Gastroesophageal sphincter (tissue), 4 donors: ENCODE measurements around the gene DNAL4. TPM values are rescaled to one million over a fixed set of nuclear protein-coding genes. Genes with fewer than 3 reads are reported as not detected.

ENCODE experiments used
- ATAC-seq: fragments of 150-250 bp; one replicate; pipeline ENCODE4 v1.9.1; 2016; ENCODE audit warnings: mild to moderate bottlenecking, moderate library complexity
- H3K27ac ChIP-seq, 4 donors: fragments of 200-600 bp; sonication (generic) in 3 of 4; 1 replicate in 3 of 4; 2 replicates in 1 of 4; pipeline ENCODE4 v1.5.1; 2016 to 2019
- H3K27me3 ChIP-seq: fragments of 200-600 bp; sonication (generic); one replicate; pipeline ENCODE4 v1.5.1; 2019
- H3K36me3 ChIP-seq, 2 donors: fragments of 200-600 bp; sonication (generic); one replicate each; pipeline ENCODE4 v1.5.1; 2019; ENCODE audit warnings: control low read depth in 1 of 2
- H3K4me1 ChIP-seq, 3 donors: fragments of 200-600 bp; sonication (generic); 1 replicate in 2 of 3; 2 replicates in 1 of 3; pipeline ENCODE4 v1.5.1; 2016 to 2019; ENCODE audit warnings: control low read depth in 2 of 3
- H3K4me3 ChIP-seq, 2 donors: fragments of 200-600 bp; sonication (generic); one replicate each; pipeline ENCODE4 v1.5.1; 2019; ENCODE audit warnings: mild to moderate bottlenecking in 1 of 2, moderate library complexity in 1 of 2
- H3K9me3 ChIP-seq, 3 donors: fragments of 200-600 bp; sonication (generic); one replicate each; pipeline ENCODE4 v1.5.1; 2017 to 2019; ENCODE audit warnings: control low read depth in 2 of 3
- CTCF ChIP-seq, 4 experiments: fragments of 200-600 bp in 2 of 4; fragments of 450-650 bp in 2 of 4; sonication (generic) in 1 of 4; IDR thresholded peaks; one replicate each; pipeline ENCODE4 v1.5.1; 2017 to 2019; ENCODE audit warnings: antibody characterized with exemption in 4 of 4, mild to moderate bottlenecking in 2 of 4, moderate library complexity in 2 of 4
- EP300 ChIP-seq: sonication (generic); formaldehyde crosslinking; IDR thresholded peaks from one replicate; pipeline ENCODE4 v1.6.1; 2017; ENCODE audit warnings: antibody characterized with exemption, mild to moderate bottlenecking
- POLR2A ChIP-seq, 2 donors: fragments of 450-650 bp; IDR thresholded peaks; one replicate each; pipeline ENCODE4 v1.6.1; 2017; ENCODE audit warnings: antibody characterized with exemption in 2 of 2, mild to moderate bottlenecking in 2 of 2, moderate library complexity in 1 of 2
- POLR2AphosphoS5 ChIP-seq: sonication (generic); formaldehyde crosslinking; IDR thresholded peaks from one replicate; pipeline ENCODE4 v1.6.1; 2017; ENCODE audit warnings: antibody characterized with exemption
- WGBS, 2 donors: methylation state at CpG; one replicate each; pipeline ENCODE4 v1.1.5; 2018; ENCODE audit warnings: low coverage in 1 of 2; 5-methylcytosine and 5-hydroxymethylcytosine counted together
- total RNA-seq, 4 donors: library from RNA; depleted of rRNA; stranded (reverse); fragments of >200 nt; gene quantifications; one replicate each; pipeline ENCODE4 v1.1.0, GENCODE V29; 2016

DNAL4 gene
- total RNA-seq, 4 donors from 2014 or later = 10.0 to 16.1 (median 14.6) TPM

- no peaks in the 10 kb centered on the region for H3K9me3 ChIP-seq
- H3K36me3 ChIP-seq = peaks cover 3 to 81% of the 10 kb centered on the region in 2 donors
- WGBS, 2 donors = 55% methylated on average over 2 of the region's 17 CpGs; no CpG with 5 or more reads in 1 of the 2 donors
- no peaks in the 10 kb centered on the region for H3K27me3 ChIP-seq
- peak overlapping the region in 3 of 4 donors; percentile 9 to 99 (median 94) for H3K27ac ChIP-seq
- peaks cover 5 to 43% (median 9%) of the 10 kb centered on the region in 3 donors for H3K4me1 ChIP-seq
- H3K4me3 ChIP-seq = no peak overlapping the region
- TF ChIP-seq POLR2AphosphoS5 = no peak
- TF ChIP-seq CTCF (IDR thresholded peaks at IDR 0.05) = no peak
- ATAC-seq = no peak
Measured at GRCh38 chr22:38750638-38751037, 43.3 kb downstream of the DNAL4 start.

- H3K27ac ChIP-seq = no peak overlapping the region
- H3K4me3 ChIP-seq = no peak overlapping the region
- H3K4me1 ChIP-seq = peaks cover 5 to 43% (median 9%) of the 10 kb centered on the region in 3 donors
- no peaks in the 10 kb centered on the region for H3K27me3 ChIP-seq
- peaks cover 3 to 86% of the 10 kb centered on the region in 2 donors for H3K36me3 ChIP-seq
- TF ChIP-seq EP300 = no peak
- TF ChIP-seq POLR2A (IDR thresholded peaks at IDR 0.05) = no peak
- TF ChIP-seq POLR2AphosphoS5 = no peak
- TF ChIP-seq CTCF (IDR thresholded peaks at IDR 0.05) = no peak
- H3K9me3 ChIP-seq = no peaks in the 10 kb centered on the region
- ATAC-seq = no peak
- 85 to 93% methylated on average over 12 to 14 of the region's 14 CpGs for WGBS, 2 donors
Measured at GRCh38 chr22:38750104-38750503, 43.8 kb downstream of the DNAL4 start.

- ATAC-seq = no peak
- H3K27ac ChIP-seq = no peak overlapping the region
- peaks cover 3 to 100% of the 10 kb centered on the region in 2 donors for H3K36me3 ChIP-seq
- H3K4me1 ChIP-seq = peaks cover 4 to 36% (median 4%) of the 10 kb centered on the region in 3 donors
- no peak overlapping the region for H3K4me3 ChIP-seq
- no peaks in the 10 kb centered on the region for H3K9me3 ChIP-seq
- H3K27me3 ChIP-seq = no peaks in the 10 kb centered on the region
- TF ChIP-seq POLR2A (IDR thresholded peaks at IDR 0.05) (no peak), CTCF (IDR thresholded peaks at IDR 0.05) (no peak), POLR2AphosphoS5 (no peak), EP300 (no peak)
- 64 to 76% methylated on average over 2 to 9 of the region's 14 CpGs for WGBS, 2 donors
Measured at GRCh38 chr22:38748487-38749136, 45.3 kb downstream of the DNAL4 start.

GRCh38 chr22:38745676-38746460 is 48.1 kb downstream of the DNAL4 start:
- TF ChIP-seq EP300 (no peak), CTCF (IDR thresholded peaks at IDR 0.05) (no peak), POLR2A (IDR thresholded peaks at IDR 0.05) (no peak), POLR2AphosphoS5 (no peak)
- no peak for ATAC-seq
- no peak overlapping the region for H3K27ac ChIP-seq
- peaks cover under 1 to 100% of the 10 kb centered on the region in 2 donors for H3K36me3 ChIP-seq
- no peaks in the 10 kb centered on the region for H3K9me3 ChIP-seq
- WGBS, 2 donors = 70 to 81% methylated on average over 2 to 4 of the region's 14 CpGs
- peaks cover 0 to 8% (median 0%) of the 10 kb centered on the region in 3 donors for H3K4me1 ChIP-seq
- H3K4me3 ChIP-seq = no peak overlapping the region
- H3K27me3 ChIP-seq = no peaks in the 10 kb centered on the region
